Vagina (tissue), 2 donors: Measurements from ENCODE around the gene MTAP.

Source experiments
- CTCF ChIP-seq, 3 experiments: fragments of 450-650 bp in 2 of 3; fragments of 200-600 bp in 1 of 3; sonication (generic) in 1 of 3; IDR thresholded peaks; one replicate each; pipeline ENCODE4 v1.5.1; 2017 to 2019; ENCODE audit warnings: antibody characterized with exemption in 3 of 3, mild to moderate bottlenecking in 2 of 3, moderate library complexity in 2 of 3
- POLR2A ChIP-seq, 2 donors: fragments of 450-650 bp; IDR thresholded peaks; one replicate each; pipeline ENCODE4 v1.6.1; 2017; ENCODE audit warnings: antibody characterized with exemption in 2 of 2, mild to moderate bottlenecking in 2 of 2, moderate library complexity in 2 of 2

GRCh38 chr9:21873540-21874221 is 71.2 kb downstream of the MTAP start:
- TF ChIP-seq CTCF (IDR thresholded peaks at IDR 0.05) = no peak
- TF ChIP-seq POLR2A (IDR thresholded peaks at IDR 0.05) = no peak
